ENCODE measurements around the gene PLD4. TPM values are rescaled to one million over a fixed set of nuclear protein-coding genes. Genes with fewer than 3 reads are reported as not detected.
A peak's percentile ranks its signal among the peaks of the same experiment; 100 is the strongest.

Gene PLD4
- total RNA-seq, 1 donor from 2014 or later: not detected

- Mint-ChIP-seq H3K27ac (ENCODE audit: unreplicated experiment) (no peak overlapping the region), H3K9me3 (ENCODE audit: unreplicated experiment) (peaks cover 6% of the 10 kb centered on the region), H3K4me1 (ENCODE audit: low read depth, unreplicated experiment) (peaks cover 12% of the 10 kb centered on the region), H3K4me3 (ENCODE audit: unreplicated experiment) (no peak overlapping the region), H3K36me3 (ENCODE audit: unreplicated experiment) (no peaks in the 10 kb centered on the region), H3K27me3 (ENCODE audit: unreplicated experiment) (peaks cover 6% of the 10 kb centered on the region)
- no peak for TF ChIP-seq CTCF (IDR thresholded peaks at IDR 0.05; ENCODE audit: partially characterized antibody, unreplicated experiment)
- peak; percentile 21 for DNase-seq
Observed at GRCh38 chr14:104973135-104973384, 48.4 kb downstream of the PLD4 start.

GRCh38 chr14:104973385-104974145 lies 48.9 kb downstream of the PLD4 start:
- DNase-seq: peak; percentile 22
- no peak for TF ChIP-seq CTCF (IDR thresholded peaks at IDR 0.05; ENCODE audit: partially characterized antibody, unreplicated experiment)
- no peak overlapping the region for H3K4me3 Mint-ChIP-seq (ENCODE audit: unreplicated experiment)
- H3K36me3 Mint-ChIP-seq (ENCODE audit: unreplicated experiment): no peaks in the 10 kb centered on the region
- peaks cover 12% of the 10 kb centered on the region for H3K4me1 Mint-ChIP-seq (ENCODE audit: low read depth, unreplicated experiment)
- H3K27ac Mint-ChIP-seq (ENCODE audit: unreplicated experiment): no peak overlapping the region
- H3K9me3 Mint-ChIP-seq (ENCODE audit: unreplicated experiment): peaks cover 6% of the 10 kb centered on the region
- peaks cover 6% of the 10 kb centered on the region for H3K27me3 Mint-ChIP-seq (ENCODE audit: unreplicated experiment)

GRCh38 chr14:104974146-104974541 lies 49.5 kb downstream of the PLD4 start:
- peak; percentile 10 for DNase-seq
- peaks cover 9% of the 10 kb centered on the region for H3K4me1 Mint-ChIP-seq (ENCODE audit: low read depth, unreplicated experiment)
- no peak overlapping the region for H3K27ac Mint-ChIP-seq (ENCODE audit: unreplicated experiment)

GRCh38 chr14:104974665-104975390 lies 50.1 kb downstream of the PLD4 start:
- H3K27me3 Mint-ChIP-seq (ENCODE audit: unreplicated experiment): peaks cover 7% of the 10 kb centered on the region
- TF ChIP-seq CTCF (IDR thresholded peaks at IDR 0.05; ENCODE audit: partially characterized antibody, unreplicated experiment): no peak
- no peak overlapping the region for H3K27ac Mint-ChIP-seq (ENCODE audit: unreplicated experiment)
- peaks cover 6% of the 10 kb centered on the region for H3K4me1 Mint-ChIP-seq (ENCODE audit: low read depth, unreplicated experiment)
- H3K36me3 Mint-ChIP-seq (ENCODE audit: unreplicated experiment): no peaks in the 10 kb centered on the region
- H3K9me3 Mint-ChIP-seq (ENCODE audit: unreplicated experiment): peaks cover 13% of the 10 kb centered on the region
- no peak overlapping the region for H3K4me3 Mint-ChIP-seq (ENCODE audit: unreplicated experiment)
- peak; percentile 19 for DNase-seq

More at GRCh38 chr14:104974146-104974541, 49.5 kb downstream of the PLD4 start:
- Mint-ChIP-seq H3K9me3 (ENCODE audit: unreplicated experiment) (peaks cover 7% of the 10 kb centered on the region), H3K27me3 (ENCODE audit: unreplicated experiment) (peaks cover 6% of the 10 kb centered on the region), H3K4me3 (ENCODE audit: unreplicated experiment) (no peak overlapping the region), H3K36me3 (ENCODE audit: unreplicated experiment) (no peaks in the 10 kb centered on the region)
- TF ChIP-seq CTCF (IDR thresholded peaks at IDR 0.05; ENCODE audit: partially characterized antibody, unreplicated experiment): no peak

Data from glutamatergic neuron (in vitro differentiated cells).